ENCODE results near the gene FAAP20. TPM values are rescaled to one million over a fixed set of nuclear protein-coding genes. Genes with fewer than 3 reads are reported as not detected.
A peak's percentile ranks its signal among the peaks of the same experiment; 100 is the strongest.

The FAAP20 gene
- total and polyA plus RNA-seq, 9 of the 15 experiments (the other 6 are each of a cell fraction or from before 2014, with no cell fraction given), result 0.58 to 143 (median 9.9) TPM

DNA sequence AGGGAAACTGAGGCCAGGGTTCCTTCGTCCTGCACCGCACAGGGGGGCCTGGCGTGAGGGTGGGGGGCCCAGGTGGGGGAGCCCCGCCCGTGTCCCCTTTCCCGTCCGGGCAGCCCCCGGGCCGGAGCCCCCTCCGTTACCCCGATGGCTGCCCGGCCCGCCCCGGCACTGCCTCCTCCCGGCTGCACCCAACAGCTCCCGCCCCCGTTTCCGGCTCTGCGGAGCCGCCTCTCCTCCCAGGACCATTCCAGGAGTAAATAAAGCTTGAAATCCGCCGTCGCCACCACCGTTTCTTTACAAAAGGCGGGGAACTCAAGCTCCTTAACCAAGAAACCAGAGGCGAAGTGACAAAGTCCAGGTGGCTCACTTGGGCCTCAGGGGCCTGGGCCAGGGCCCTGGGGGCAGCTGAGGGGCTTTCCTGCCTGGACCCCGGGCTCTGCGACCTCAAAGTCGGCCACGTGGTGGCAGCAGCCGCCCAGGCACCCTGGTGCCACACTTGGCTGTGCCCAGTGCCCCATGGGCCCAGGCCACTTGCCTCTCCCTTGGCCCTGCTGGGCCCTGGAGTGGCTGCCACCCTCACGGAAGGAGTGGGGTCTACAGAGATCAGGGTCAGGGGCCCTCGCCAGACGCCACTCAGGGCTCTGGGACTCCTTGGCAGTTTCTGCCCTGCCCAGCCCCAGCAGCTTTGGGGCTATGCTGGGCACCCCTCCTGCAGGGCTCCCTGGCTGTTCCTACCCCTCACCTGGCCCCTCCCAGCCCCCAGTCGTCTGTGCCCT is 514 bp upstream of the FAAP20 start (continued):
- TF ChIP-seq, protein P1, sequence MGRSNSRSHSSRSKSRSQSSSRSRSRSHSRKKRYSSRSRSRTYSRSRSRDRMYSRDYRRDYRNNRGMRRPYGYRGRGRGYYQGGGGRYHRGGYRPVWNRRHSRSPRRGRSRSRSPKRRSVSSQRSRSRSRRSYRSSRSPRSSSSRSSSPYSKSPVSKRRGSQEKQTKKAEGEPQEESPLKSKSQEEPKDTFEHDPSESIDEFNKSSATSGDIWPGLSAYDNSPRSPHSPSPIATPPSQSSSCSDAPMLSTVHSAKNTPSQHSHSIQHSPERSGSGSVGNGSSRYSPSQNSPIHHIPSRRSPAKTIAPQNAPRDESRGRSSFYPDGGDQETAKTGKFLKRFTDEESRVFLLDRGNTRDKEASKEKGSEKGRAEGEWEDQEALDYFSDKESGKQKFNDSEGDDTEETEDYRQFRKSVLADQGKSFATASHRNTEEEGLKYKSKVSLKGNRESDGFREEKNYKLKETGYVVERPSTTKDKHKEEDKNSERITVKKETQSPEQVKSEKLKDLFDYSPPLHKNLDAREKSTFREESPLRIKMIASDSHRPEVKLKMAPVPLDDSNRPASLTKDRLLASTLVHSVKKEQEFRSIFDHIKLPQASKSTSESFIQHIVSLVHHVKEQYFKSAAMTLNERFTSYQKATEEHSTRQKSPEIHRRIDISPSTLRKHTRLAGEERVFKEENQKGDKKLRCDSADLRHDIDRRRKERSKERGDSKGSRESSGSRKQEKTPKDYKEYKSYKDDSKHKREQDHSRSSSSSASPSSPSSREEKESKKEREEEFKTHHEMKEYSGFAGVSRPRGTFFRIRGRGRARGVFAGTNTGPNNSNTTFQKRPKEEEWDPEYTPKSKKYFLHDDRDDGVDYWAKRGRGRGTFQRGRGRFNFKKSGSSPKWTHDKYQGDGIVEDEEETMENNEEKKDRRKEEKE (IDR thresholded peaks at IDR 0.05; ENCODE audit: borderline replicate concordance in 1 of 2, control insufficient read depth in 1 of 2, low read depth in 2 of 2, low read length in 1 of 2), result no peak
- TF ChIP-seq, protein P2, sequence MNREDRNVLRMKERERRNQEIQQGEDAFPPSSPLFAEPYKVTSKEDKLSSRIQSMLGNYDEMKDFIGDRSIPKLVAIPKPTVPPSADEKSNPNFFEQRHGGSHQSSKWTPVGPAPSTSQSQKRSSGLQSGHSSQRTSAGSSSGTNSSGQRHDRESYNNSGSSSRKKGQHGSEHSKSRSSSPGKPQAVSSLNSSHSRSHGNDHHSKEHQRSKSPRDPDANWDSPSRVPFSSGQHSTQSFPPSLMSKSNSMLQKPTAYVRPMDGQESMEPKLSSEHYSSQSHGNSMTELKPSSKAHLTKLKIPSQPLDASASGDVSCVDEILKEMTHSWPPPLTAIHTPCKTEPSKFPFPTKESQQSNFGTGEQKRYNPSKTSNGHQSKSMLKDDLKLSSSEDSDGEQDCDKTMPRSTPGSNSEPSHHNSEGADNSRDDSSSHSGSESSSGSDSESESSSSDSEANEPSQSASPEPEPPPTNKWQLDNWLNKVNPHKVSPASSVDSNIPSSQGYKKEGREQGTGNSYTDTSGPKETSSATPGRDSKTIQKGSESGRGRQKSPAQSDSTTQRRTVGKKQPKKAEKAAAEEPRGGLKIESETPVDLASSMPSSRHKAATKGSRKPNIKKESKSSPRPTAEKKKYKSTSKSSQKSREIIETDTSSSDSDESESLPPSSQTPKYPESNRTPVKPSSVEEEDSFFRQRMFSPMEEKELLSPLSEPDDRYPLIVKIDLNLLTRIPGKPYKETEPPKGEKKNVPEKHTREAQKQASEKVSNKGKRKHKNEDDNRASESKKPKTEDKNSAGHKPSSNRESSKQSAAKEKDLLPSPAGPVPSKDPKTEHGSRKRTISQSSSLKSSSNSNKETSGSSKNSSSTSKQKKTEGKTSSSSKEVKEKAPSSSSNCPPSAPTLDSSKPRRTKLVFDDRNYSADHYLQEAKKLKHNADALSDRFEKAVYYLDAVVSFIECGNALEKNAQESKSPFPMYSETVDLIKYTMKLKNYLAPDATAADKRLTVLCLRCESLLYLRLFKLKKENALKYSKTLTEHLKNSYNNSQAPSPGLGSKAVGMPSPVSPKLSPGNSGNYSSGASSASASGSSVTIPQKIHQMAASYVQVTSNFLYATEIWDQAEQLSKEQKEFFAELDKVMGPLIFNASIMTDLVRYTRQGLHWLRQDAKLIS (CRISPR knock-in tag; IDR thresholded peaks at IDR 0.05), result peak; percentile 68; the same call in 1 of the 2 replicates
- TF ChIP-seq C11orf30 (IDR thresholded peaks at IDR 0.05; ENCODE audit: low read depth) (peak; percentile 90), NONO (IDR thresholded peaks at IDR 0.05; ENCODE audit: low read depth in 2 of 2, low read length in 1 of 2) (peak in 1 of 2 experiments; percentile 66; a peak in 1 of 4 replicates), SMARCE1 (IDR thresholded peaks at IDR 0.05) (no peak), SMAD1 (IDR thresholded peaks at IDR 0.05; ENCODE audit: low read depth, low read length, partially characterized antibody) (peak; percentile 17), ZBTB1 (CRISPR knock-in tag; IDR thresholded peaks at IDR 0.05; ENCODE audit: borderline replicate concordance, low read depth) (peak; percentile 41; the same call in 1 of the 2 replicates), HDAC2 (IDR thresholded peaks at IDR 0.05) (peak; percentile 74; the same call in 1 of the 2 replicates), ZNF668 (CRISPR knock-in tag; IDR thresholded peaks at IDR 0.05) (no peak; the same call in 1 of the 2 replicates), MYNN (IDR thresholded peaks at IDR 0.05) (peak; percentile 96), MYNN (CRISPR knock-in tag; IDR thresholded peaks at IDR 0.05) (no peak), NR2F6 (CRISPR knock-in tag; IDR thresholded peaks at IDR 0.05) (no peak), KAT2B (IDR thresholded peaks at IDR 0.05; ENCODE audit: low read depth, low read length) (no peak)
- TF ChIP-seq, protein P3, sequence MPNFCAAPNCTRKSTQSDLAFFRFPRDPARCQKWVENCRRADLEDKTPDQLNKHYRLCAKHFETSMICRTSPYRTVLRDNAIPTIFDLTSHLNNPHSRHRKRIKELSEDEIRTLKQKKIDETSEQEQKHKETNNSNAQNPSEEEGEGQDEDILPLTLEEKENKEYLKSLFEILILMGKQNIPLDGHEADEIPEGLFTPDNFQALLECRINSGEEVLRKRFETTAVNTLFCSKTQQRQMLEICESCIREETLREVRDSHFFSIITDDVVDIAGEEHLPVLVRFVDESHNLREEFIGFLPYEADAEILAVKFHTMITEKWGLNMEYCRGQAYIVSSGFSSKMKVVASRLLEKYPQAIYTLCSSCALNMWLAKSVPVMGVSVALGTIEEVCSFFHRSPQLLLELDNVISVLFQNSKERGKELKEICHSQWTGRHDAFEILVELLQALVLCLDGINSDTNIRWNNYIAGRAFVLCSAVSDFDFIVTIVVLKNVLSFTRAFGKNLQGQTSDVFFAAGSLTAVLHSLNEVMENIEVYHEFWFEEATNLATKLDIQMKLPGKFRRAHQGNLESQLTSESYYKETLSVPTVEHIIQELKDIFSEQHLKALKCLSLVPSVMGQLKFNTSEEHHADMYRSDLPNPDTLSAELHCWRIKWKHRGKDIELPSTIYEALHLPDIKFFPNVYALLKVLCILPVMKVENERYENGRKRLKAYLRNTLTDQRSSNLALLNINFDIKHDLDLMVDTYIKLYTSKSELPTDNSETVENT (CRISPR knock-in tag; IDR thresholded peaks at IDR 0.05), result peak; percentile 61; the same call in 1 of the 2 replicates
- TF ChIP-seq, protein P4, sequence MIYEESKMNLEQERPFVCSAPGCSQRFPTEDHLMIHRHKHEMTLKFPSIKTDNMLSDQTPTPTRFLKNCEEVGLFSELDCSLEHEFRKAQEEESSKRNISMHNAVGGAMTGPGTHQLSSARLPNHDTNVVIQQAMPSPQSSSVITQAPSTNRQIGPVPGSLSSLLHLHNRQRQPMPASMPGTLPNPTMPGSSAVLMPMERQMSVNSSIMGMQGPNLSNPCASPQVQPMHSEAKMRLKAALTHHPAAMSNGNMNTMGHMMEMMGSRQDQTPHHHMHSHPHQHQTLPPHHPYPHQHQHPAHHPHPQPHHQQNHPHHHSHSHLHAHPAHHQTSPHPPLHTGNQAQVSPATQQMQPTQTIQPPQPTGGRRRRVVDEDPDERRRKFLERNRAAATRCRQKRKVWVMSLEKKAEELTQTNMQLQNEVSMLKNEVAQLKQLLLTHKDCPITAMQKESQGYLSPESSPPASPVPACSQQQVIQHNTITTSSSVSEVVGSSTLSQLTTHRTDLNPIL (CRISPR knock-in tag; IDR thresholded peaks at IDR 0.05), result no peak
